PFSK-1 (cell line): ENCODE data around the gene RFFL.

Source experiments
- POLR2AphosphoS5 ChIP-seq: IDR thresholded peaks from 2 replicates; pipeline ENCODE4 v1.6.1; 2012; ENCODE audit warnings: low read depth, mild to moderate bottlenecking, control low read depth, low read length, moderate library complexity
- REST ChIP-seq, 2 experiments: IDR thresholded peaks; 2 replicates each; pipeline versions ENCODE4 v1.6.1 to v1.8.0; 2011 to 2012; ENCODE audit warnings: low read depth in 2 of 2, low read length in 2 of 2, control low read depth in 1 of 2, inconsistent platforms in 1 of 2, mild to moderate bottlenecking in 1 of 2, moderate library complexity in 1 of 2; ENCODE audit not compliant: insufficient read depth in 1 of 2
- SIN3A ChIP-seq: IDR thresholded peaks from 2 replicates; pipeline ENCODE4 v1.6.1; 2012; ENCODE audit warnings: mild to moderate bottlenecking, low read length, moderate library complexity, borderline replicate concordance; ENCODE audit not compliant: insufficient read depth
- TAF1 ChIP-seq: IDR thresholded peaks from 2 replicates; pipeline ENCODE4 v1.6.1; 2012; ENCODE audit warnings: low read length, control low read depth, borderline replicate concordance; ENCODE audit not compliant: insufficient read depth

DNA sequence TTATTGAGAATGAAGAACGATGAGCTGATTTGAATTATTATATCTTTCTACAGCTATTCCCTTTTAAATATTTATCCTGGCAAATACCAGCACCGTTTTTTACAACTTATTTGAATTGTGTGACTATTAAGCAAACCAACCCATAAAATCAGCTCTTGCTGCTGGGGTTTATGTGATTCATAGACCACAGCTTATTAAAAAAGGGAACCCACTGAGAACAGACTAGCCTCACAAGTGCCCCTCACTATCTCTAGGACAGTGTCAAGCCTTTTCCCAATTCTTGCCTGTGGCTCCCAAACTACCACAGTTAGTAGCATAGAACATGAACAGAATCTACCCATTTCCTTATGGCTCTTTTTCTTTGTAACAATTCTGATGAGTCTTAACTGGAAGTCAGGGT, 89.3 kb downstream of the RFFL start:
- TF ChIP-seq SIN3A (no peak), TAF1 (no peak), POLR2AphosphoS5 (no peak), REST (IDR thresholded peaks at IDR 0.05; ENCODE audit: insufficient read depth in 1 of 2, low read depth in 2 of 2, low read length in 2 of 2) (no peak)
